K562 (cell line): ENCODE results near the gene ANKRD34A. TPM values are rescaled to one million over a fixed set of nuclear protein-coding genes. Genes with fewer than 3 reads are reported as not detected.

ENCODE experiments used
- ATAC-seq: fragments of 200-7000 bp; cut with Tn5 transposase; 3 replicates; pipeline ENCODE4 v1.9.1; 2020; ENCODE audit warnings: moderate library complexity
- BruUV-seq: library from RNA; stranded (reverse); fragments of 400-500 nt; replicated peaks from 2 replicates; lab custom pipeline; 2021; lab: Mats Ljungman, UMichigan
- CTCF ChIA-PET: fragments of 300-600 bp; formaldehyde crosslinking; extraction: SDS; loops from one replicate; lab custom pipeline; 2021; ENCODE audit warnings: low intra/inter-chr PET ratio; lab: Yijun Ruan, JAX
- POLR2A ChIA-PET: fragments of 300-600, 350-650 bp; sonication (Branson Sonifier 250); formaldehyde crosslinking; extraction: SDS; loops from one replicate; lab custom pipeline; 2021; ENCODE audit warnings: antibody characterized with exemption, inconsistent platforms; lab: Yijun Ruan, JAX
- DNase-seq, 4 experiments: peaks; one replicate each; pipeline versions ENCODE4 v3.0.0 to v3.0.0-alpha.2; 2011 to 2018; ENCODE audit warnings: low spot score in 3 of 4, mixed read lengths in 3 of 4; ENCODE audit errors: extremely low read depth in 1 of 4
- FAIRE-seq: peaks from 2 replicates; lab custom pipeline; 2011; peaks lifted over from hg19 to GRCh38; lab: Jason Lieb, UNC
- H2AFZ ChIP-seq: 2 replicates; pipeline ENCODE4 v1.6.0; 2011; ENCODE audit warnings: low read depth, low read length, control low read depth, inconsistent platforms
- H3K27ac ChIP-seq: fragments of 200-600 bp; 3 replicates; pipeline ENCODE4 v1.8.0; 2011; ENCODE audit warnings: low read depth, mild to moderate bottlenecking, control low read depth, inconsistent platforms, low read length, moderate library complexity, mixed read lengths; ENCODE audit errors: extremely low read depth
- H3K27me3 ChIP-seq, 2 experiments: fragments of 300-600 bp in 1 of 2; 2 replicates in 1 of 2; 3 replicates in 1 of 2; pipeline versions ENCODE4 v1.6.0 to v1.8.0; 2011; ENCODE audit warnings: inconsistent platforms in 2 of 2, low read length in 2 of 2, mild to moderate bottlenecking in 1 of 2, mixed read lengths in 1 of 2, moderate library complexity in 1 of 2; ENCODE audit not compliant: control insufficient read depth in 2 of 2, insufficient read depth in 2 of 2
- H3K36me3 ChIP-seq: fragments of 300-600 bp; 3 replicates; pipeline ENCODE4 v1.8.0; 2011; ENCODE audit warnings: mild to moderate bottlenecking, low read length, inconsistent platforms; ENCODE audit not compliant: control insufficient read depth, insufficient read depth
- H3K4me1 ChIP-seq, 2 experiments: fragments of 200-600 bp in 1 of 2; replicated peaks in 1 of 2; 2 replicates in 1 of 2; 3 replicates in 1 of 2; pipeline versions ENCODE4 v1.5.1 to v1.8.0; 2011; ENCODE audit warnings: inconsistent platforms in 2 of 2, low read length in 2 of 2, mild to moderate bottlenecking in 1 of 2, mixed read lengths in 1 of 2, moderate library complexity in 1 of 2; ENCODE audit not compliant: control insufficient read depth in 2 of 2, insufficient read depth in 2 of 2
- H3K4me2 ChIP-seq: 2 replicates; pipeline ENCODE4 v1.6.1; 2011; ENCODE audit warnings: low read length, control low read depth, inconsistent platforms, mixed read lengths; ENCODE audit not compliant: insufficient read depth
- H3K4me3 ChIP-seq: fragments of 200-600 bp; sonication (generic), shearing (Covaris generic); 2 replicates; pipeline ENCODE4 v1.5.1; 2016; ENCODE audit warnings: control low read depth, inconsistent platforms
- H3K79me2 ChIP-seq: fragments of 200-600 bp; 3 replicates; pipeline ENCODE4 v1.8.0; 2011; ENCODE audit warnings: low read length, inconsistent platforms; ENCODE audit not compliant: control insufficient read depth, insufficient read depth
- H3K9ac ChIP-seq, 2 experiments: 2 replicates each; pipeline versions ENCODE4 v1.6.0 to v1.6.1; 2011; ENCODE audit warnings: low read depth in 2 of 2, low read length in 2 of 2, control low read depth in 1 of 2, inconsistent platforms in 1 of 2, mild to moderate bottlenecking in 1 of 2, mixed read lengths in 1 of 2; ENCODE audit not compliant: insufficient read depth in 1 of 2
- H3K9me1 ChIP-seq: one replicate; pipeline ENCODE4 v1.6.0; 2011; ENCODE audit warnings: inconsistent platforms, mild to moderate bottlenecking, low read length, moderate library complexity; ENCODE audit not compliant: control insufficient read depth, insufficient read depth
- H3K9me3 ChIP-seq: replicated peaks from 2 replicates; pipeline ENCODE4 v1.5.1; 2011; ENCODE audit warnings: low read depth, low read length, inconsistent platforms; ENCODE audit not compliant: control insufficient read depth, insufficient read depth
- H4K20me1 ChIP-seq: replicated peaks from 2 replicates; pipeline ENCODE4 v1.6.1; 2011; ENCODE audit warnings: low read length, inconsistent platforms, mixed read lengths; ENCODE audit not compliant: control insufficient read depth, insufficient read depth
- E2F4 ChIP-seq: sonication (generic); formaldehyde crosslinking; IDR thresholded peaks from 2 replicates; pipeline ENCODE4 v1.8.0; 2022; ENCODE audit warnings: mild to moderate bottlenecking, low read depth, missing genetic modification reagents
- E2F6 ChIP-seq, 2 experiments: IDR thresholded peaks; 2 replicates each; pipeline ENCODE4 v1.6.1; 2011; ENCODE audit warnings: borderline replicate concordance in 1 of 2, control low read depth in 1 of 2, low read depth in 1 of 2, low read length in 1 of 2, mild to moderate bottlenecking in 1 of 2, mixed read lengths in 1 of 2, moderate library complexity in 1 of 2; ENCODE audit not compliant: insufficient read depth in 1 of 2, insufficient read length in 1 of 2, poor library complexity in 1 of 2, severe bottlenecking in 1 of 2; ENCODE audit errors: extremely low read depth in 1 of 2
- HDAC1 ChIP-seq, 2 experiments: fragments of 450-650 bp; IDR thresholded peaks; 2 replicates each; pipeline ENCODE4 v1.6.1; 2016 to 2017; ENCODE audit warnings: inconsistent platforms in 1 of 2, mild to moderate bottlenecking in 1 of 2, moderate library complexity in 1 of 2
- JUND ChIP-seq, 2 experiments: IDR thresholded peaks; 2 replicates in 1 of 2; 3 replicates in 1 of 2; pipeline ENCODE4 v1.6.1; 2011; ENCODE audit warnings: borderline replicate concordance in 2 of 2, low read depth in 2 of 2, low read length in 2 of 2, improper control_type of control experiment in 1 of 2, missing biosample characterization in 1 of 2, missing genetic modification characterization in 1 of 2, missing genetic modification reagents in 1 of 2
- KAT7 ChIP-seq: sonication (generic); formaldehyde crosslinking; IDR thresholded peaks from 2 replicates; pipeline ENCODE4 v1.8.0; 2022; ENCODE audit warnings: missing genetic modification reagents, mild to moderate bottlenecking, borderline replicate concordance
- NEUROD1 ChIP-seq: fragments of 150-350 bp; IDR thresholded peaks from 2 replicates; pipeline ENCODE4 v1.6.1; 2014; ENCODE audit warnings: borderline replicate concordance, low read length, low read depth; ENCODE audit not compliant: partially characterized antibody
- NRF1 ChIP-seq, 2 experiments: fragments of 450-650 bp; IDR thresholded peaks in 1 of 2; conservative IDR thresholded peaks in 1 of 2; 2 replicates each; pipeline ENCODE4 v1.6.1; 2014; ENCODE audit warnings: mild to moderate bottlenecking in 2 of 2
- PKNOX1 ChIP-seq: fragments of 450-650 bp; IDR thresholded peaks from 2 replicates; pipeline ENCODE4 v1.6.1; 2016
- RFX1 ChIP-seq: fragments of 450-650 bp; IDR thresholded peaks from 2 replicates; pipeline ENCODE4 v1.6.1; 2016; ENCODE audit warnings: mild to moderate bottlenecking, moderate library complexity
- SRF ChIP-seq, 2 experiments: fragments of 250-450, 450-650 bp in 1 of 2; sonication (Bioruptor Pico) in 1 of 2; sonication (generic) in 1 of 2; formaldehyde crosslinking; IDR thresholded peaks; 2 replicates each; pipeline versions ENCODE4 v1.5.0 to v1.5.1; 2020 to 2022; ENCODE audit warnings: mild to moderate bottlenecking in 1 of 2, missing genetic modification reagents in 1 of 2
- TFAP4 ChIP-seq: sonication (generic); formaldehyde crosslinking; IDR thresholded peaks from 2 replicates; pipeline ENCODE4 v1.8.0; 2022; ENCODE audit warnings: missing genetic modification reagents, mild to moderate bottlenecking, moderate library complexity, borderline replicate concordance
- ZBTB17 ChIP-seq: fragments of 450-650 bp; formaldehyde crosslinking; IDR thresholded peaks from 2 replicates; pipeline ENCODE4 v1.4.0; 2020; ENCODE audit warnings: mild to moderate bottlenecking
- ZNF384 ChIP-seq: IDR thresholded peaks from 2 replicates; pipeline ENCODE4 v1.6.1; 2012; ENCODE audit warnings: low read depth, low read length, improper control_type of control experiment
- WGBS: fragments of 100-300 bp; shearing (Covaris generic); methylation state at CpG from one replicate; pipeline ENCODE4 v1.1.6; 2016; ENCODE audit warnings: low coverage, mixed read lengths; ENCODE audit not compliant: insufficient coverage; ENCODE audit errors: missing lambda C conversion rate; 5-methylcytosine and 5-hydroxymethylcytosine counted together
- in situ Hi-C: fragments of 300-500 bp; cut with MboI; formaldehyde crosslinking; loops from 4 replicates; pipeline ENCODE4 v1.15.0; 2018; ENCODE audit warnings: inconsistent platforms, mixed read lengths
- intact Hi-C: fragments of 100-400 bp; cut with micrococcal nuclease; formaldehyde crosslinking; loops from 2 replicates; pipeline ENCODE4 v1.14.2; 2022
- polyA plus RNA-seq, 8 experiments: library from polyadenylated mRNA; depleted of rRNA in 4 of 8; stranded (reverse) in 5 of 8; unstranded in 3 of 8; fragments of >200 nt; fragmentation: Nextera tagmentation in 2 of 8; fragmentation: Illumina TruSeq in 1 of 8; extraction: Ambion mirVana in 2 of 8; extraction: Trizol in 1 of 8; gene quantifications; 2 replicates each; pipeline versions ENCODE4 v1.2.1 to v1.2.3, GENCODE V29; 2011 to 2014; ENCODE audit warnings: inconsistent platforms in 1 of 8, missing spikeins in 1 of 8
- total RNA-seq, 7 experiments: library from RNA; depleted of rRNA in 6 of 7; stranded (reverse); fragments of >200 nt in 6 of 7; fragmentation: Illumina TruSeq in 2 of 7; extraction: Trizol in 2 of 7; gene quantifications; 2 replicates each; pipeline versions ENCODE4 v1.2.1 to v1.2.3, GENCODE V29; 2011 to 2021; ENCODE audit warnings: low replicate concordance in 1 of 7

The ANKRD34A gene
- total and polyA plus RNA-seq, 9 of the 15 experiments (the other 6 are each of a cell fraction or from before 2014, with no cell fraction given), result 0.06 to 1.6 (median 0.43) TPM

DNA sequence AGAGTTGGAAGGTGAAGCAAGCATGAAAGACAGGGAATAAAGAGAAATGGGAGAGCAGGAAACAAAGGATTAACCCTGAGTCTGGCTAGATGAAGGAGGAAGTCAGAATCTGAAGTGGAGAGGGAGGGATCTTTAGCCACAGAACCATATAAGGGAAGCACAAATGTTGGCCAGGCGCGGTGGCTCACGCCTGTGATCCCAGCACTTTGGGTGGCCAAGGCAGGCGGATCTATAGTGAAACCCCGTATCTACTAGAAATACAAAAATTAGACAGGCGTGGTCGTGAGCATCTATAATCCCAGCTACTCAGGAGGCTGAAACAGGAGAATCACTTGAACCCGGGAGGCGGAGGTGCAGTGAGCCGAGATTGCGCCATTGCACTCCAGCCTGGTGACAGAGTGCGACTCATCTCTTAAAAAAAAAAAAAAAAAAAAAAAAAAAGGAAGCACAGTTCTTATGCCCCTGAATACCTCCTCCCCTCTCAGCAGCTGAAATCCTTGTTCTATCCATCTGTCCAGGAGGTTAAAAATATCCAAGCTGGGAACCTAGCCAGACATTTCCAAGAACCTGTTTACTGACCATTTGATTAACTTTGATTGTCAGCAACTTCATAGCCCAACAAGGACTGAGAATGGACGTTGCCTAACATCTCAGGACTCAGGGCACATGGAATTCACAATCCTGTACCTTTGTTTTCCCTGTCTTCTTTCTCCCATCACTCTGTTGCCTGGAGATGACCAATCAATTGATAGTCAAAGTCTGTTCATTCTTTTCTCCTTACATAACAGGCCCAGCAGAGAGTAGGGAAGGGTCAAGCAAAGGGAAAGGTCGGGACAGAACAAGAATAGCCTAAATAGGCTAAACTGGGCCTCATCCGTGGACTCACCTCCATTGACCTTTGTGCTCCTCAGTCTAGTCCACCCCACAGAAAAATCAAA lies 21.4 kb upstream of the ANKRD34A start:
- H3K4me1 ChIP-seq, result peaks cover 13 to 52% of the 10 kb centered on the region in 2 experiments
- BruUV-seq, result no TSS peak
- no peaks in the 10 kb centered on the region for H3K79me2 ChIP-seq
- H3K27ac ChIP-seq, result peak overlapping the region; percentile 57; the same call in 2 of the 3 replicates
- POLR2A ChIA-PET, result interaction anchor here (0.9 to 15.5 kb wide), 11 partner anchors 4 to 78 kb away, joined by 3 to 320 read pairs (median 4); partner anchors contain the start of genes ANKRD34A, HJV, POLR3GL and TXNIP
- H3K9me3 ChIP-seq, result no peaks in the 10 kb centered on the region
- H3K9me1 ChIP-seq, result no peaks in the 10 kb centered on the region
- H4K20me1 ChIP-seq, result no peaks in the 10 kb centered on the region
- no peaks in the 10 kb centered on the region for H3K36me3 ChIP-seq
- FAIRE-seq, result no peak
- no peak for DNase-seq
- CTCF ChIA-PET, result no interaction called here
- H3K9ac ChIP-seq, result peak overlapping the region; percentile 38 to 78; a peak in 3 of 4 replicates
- WGBS, result 14% methylated on average over 14 of the region's 15 CpGs
- H3K4me3 ChIP-seq, result no peak overlapping the region
- peak overlapping the region; percentile 51 for H3K4me2 ChIP-seq
- in situ Hi-C loops, result no loop called here
- intact Hi-C loops, result no loop called here
- peak overlapping the region; percentile 73 for H2AFZ ChIP-seq
- ATAC-seq, result peak; percentile 39
- H3K27me3 ChIP-seq, result no peaks in the 10 kb centered on the region
- TF ChIP-seq SRF (CRISPR knock-in tag; IDR thresholded peaks at IDR 0.05), result peak; percentile 87 to 97; a peak in 3 of 4 replicates
- TF ChIP-seq ZNF384, result peak; percentile 96
- peak in 1 of 2 experiments; percentile 34; a peak in 1 of 4 replicates for TF ChIP-seq NRF1 (conservative IDR thresholded peaks at IDR 0.05 in 1 of 2, IDR thresholded peaks at IDR 0.05 in 1 of 2)
- peak; percentile 38 for TF ChIP-seq JUND (IDR thresholded peaks at IDR 0.05; ENCODE audit: borderline replicate concordance, low read depth, low read length)
- TF ChIP-seq JUND (tag; IDR thresholded peaks at IDR 0.05; ENCODE audit: borderline replicate concordance, low read depth, low read length), result 0 out of 3 replicates have a peak, but pooled peaks have one; percentile 47
- TF ChIP-seq TFAP4, result peak; percentile 45; the same call in 1 of the 2 replicates
- no peak for TF ChIP-seq E2F6 (IDR thresholded peaks at IDR 0.05; ENCODE audit: borderline replicate concordance in 1 of 2, extremely low read depth in 1 of 2, insufficient read depth in 1 of 2, insufficient read length in 1 of 2, low read depth in 1 of 2, low read length in 1 of 2, poor library complexity in 1 of 2, severe bottlenecking in 1 of 2)
- peak; percentile 57 for TF ChIP-seq RFX1
- no peak for TF ChIP-seq NEUROD1
- no peak for TF ChIP-seq E2F4 (CRISPR knock-in tag)
- 0 out of 2 replicates have a peak, but pooled peaks have one; percentile 61 for TF ChIP-seq KAT7 (CRISPR knock-in tag)
- peak; percentile 66; the same call in 1 of the 2 replicates for TF ChIP-seq ZBTB17 (CRISPR knock-in tag)
- TF ChIP-seq PKNOX1, result peak; percentile 20; the same call in 1 of the 2 replicates
- peak in 1 of 2 experiments; percentile 47; a peak in 2 of 4 replicates for TF ChIP-seq HDAC1 (IDR thresholded peaks at IDR 0.05)
